ENCODE data around the gene DBH.

DBH gene

DNA sequence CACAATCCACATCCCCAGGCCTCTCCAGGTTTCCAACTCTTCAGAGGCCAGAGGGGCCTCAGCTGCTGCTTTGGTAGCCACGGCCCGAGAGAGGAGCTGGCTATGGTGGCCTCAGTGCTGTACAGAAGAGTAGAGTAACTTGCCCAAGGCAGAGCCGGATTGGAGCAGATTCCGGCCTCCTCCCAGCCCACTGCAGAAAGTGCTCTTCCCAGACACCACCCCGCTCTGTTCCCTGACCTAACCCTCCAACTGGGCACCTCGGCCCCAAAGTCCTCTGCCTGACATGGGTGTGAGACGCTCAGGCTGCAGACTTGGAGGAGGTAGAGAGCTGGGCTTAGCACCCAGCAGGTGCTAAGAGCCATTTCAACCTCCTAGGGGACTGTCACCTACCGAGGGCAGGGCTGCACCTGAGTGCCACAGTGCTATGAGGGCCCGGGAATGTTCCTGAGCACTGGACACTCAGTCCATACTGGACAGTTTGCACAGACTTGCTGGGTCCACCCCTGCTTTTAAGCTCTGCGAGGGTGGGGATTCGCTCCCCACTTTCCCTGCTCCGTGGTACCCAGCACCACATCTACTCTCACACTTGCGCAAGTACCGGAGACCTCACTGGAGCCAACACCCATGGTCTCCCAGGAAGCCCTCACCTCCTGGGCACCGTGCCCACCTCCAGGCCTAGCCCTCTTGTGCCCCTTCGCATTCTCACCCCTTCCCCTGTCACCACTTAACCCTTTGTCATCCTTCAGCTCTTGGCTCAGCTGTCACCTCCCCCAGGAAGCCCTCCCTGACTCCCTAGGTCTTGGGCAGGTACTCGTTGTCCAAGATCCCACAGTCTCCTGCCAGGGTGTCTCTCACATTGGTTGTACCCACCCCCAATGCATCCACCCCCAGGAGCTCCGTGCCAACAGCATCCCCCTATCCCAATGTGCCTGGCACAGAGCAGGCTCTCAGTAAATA lies 49.8 kb downstream of the DBH start:
- no peak for DNase-seq

DNA sequence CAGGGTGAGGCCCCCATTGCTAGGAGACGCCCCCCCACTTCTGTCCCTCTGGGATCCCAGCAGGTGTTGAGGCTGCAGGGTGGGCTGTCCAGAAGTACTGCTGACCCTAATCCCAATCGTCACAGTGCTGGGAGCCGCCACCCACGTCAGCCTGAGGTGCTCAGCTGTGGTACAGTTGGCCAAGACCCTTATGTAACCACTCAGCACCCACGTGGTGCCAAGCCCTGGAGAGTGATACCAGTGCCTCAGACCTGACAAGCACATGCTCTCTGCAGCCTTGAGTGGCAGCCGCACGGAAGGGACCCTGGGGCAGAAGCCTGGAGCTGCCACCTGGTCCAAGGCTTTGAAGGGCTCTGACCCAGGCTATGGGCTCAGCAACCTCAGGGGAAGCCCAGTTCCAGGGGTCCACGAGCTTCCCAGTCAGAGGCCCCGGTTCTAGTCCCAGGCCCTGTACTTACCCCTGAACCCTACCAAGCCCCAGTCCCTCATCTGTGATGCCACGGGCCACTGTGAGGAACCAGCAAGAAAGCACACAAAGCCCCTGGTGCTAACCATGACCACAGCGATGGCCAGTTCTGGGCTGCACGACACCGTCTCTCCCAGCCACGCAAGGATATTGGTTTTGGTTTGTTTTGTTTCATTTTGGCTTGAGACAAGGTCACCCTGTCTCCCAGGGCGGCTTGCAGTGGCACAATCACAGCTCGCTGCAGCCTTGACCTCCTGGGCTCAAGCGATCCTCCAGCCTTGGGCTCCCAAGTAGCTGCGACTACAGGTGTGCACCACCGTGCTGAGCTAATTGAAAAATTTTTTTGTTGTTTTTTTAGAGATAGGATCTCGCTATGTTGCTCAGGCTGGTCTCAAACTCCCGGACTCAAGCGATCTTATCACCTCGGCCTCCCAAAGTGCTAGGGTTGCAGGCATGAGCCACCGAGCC lies 50.7 kb downstream of the DBH start:
- no peak for DNase-seq

DNA sequence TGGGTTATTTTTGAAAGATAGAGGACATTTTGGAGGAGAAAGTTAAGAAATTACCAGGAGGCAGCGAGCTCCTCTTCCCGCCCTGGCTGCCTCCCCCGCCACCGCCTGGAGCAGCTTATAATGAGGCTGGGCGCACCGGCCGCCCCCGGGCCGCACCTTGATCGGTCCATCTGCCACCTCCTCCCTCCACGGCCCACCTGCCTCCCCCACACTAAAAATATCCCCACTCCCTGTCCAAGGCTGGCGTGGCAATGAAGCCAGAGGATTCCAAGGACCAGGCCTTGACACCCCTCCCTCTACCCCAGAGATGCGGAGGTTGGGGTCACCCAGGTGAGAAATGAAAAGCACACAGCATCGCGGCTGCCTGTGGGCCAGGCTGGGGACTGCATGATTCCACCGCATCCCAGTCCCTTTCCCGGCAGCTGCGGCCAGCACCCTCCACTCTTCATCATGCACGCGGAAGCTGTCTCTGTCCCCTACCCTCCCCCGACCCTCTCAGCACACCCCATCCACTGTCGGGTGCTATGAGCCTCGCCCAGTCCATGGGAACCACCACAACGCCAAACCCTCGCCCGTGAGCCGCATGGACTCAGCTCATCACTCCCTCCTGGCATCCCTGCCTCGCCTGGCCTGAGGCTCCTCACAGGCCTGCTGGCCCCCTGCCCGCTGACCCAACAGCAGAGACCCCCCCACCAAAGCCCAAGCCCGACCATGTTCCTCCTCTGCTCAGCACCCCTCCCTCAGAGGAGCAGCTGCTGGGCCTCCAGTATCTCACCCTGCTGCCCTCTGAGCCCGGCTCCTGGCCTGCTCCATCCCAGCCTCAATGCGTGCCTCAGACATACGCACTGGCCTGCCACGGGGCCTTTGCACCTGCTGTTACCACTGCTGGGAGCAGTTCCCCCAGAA lies 51.9 kb downstream of the DBH start:
- DNase-seq, result no peak

DNA sequence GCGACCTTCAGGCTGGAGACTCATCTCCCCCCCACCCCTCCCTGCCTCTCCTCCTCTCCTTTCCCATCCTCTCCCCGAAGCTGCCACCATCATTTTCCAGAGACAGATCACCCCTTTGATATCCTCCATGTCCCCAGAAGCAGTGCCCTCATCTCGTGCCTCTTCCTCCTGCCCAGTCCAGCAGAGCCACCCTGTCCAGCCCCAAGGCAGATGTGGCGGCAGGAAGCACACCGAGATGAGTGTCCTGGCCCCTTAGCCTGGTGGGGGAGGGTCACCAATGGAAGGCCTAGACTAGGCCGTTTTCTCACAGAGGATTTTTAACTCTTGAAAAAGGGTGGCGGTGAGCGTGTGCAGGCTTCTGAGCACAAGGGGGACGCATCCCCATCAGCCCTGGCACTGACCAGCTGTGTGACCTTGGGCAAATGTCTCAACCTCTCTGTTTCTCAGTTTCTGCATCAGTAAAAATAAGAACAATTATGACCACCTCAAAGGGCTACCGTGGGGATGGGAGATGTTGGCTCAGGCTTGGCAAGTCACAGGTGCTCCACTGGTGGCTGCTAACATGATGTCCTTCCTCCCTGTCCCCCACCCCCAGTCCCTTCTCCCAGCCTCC lies 53.1 kb downstream of the DBH start:
- DNase-seq, result no peak

DNA sequence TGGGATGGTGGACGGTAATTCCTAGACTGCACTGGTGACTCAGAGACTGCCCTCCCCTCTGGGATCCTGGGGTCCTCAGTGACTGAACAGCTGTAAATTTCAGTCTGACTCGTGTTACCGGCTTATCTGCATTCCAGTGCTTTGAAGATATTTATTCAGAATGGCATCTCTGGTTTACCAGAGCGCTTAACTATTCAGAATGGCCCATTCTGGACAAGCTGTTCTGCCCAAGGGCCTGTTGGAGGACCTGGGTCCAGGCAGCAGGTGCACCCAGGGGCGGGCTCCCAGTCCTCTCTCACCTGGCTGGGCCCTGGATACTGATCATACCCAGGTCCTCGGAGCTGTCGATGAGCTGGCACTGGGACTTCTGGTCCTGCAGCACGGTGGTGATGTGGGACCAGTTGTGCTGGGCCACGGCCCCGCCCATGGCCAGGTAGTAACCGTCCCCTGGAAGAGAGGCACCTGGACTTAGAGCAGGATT lies 54.0 kb downstream of the DBH start:
- DNase-seq, result no peak

DNA sequence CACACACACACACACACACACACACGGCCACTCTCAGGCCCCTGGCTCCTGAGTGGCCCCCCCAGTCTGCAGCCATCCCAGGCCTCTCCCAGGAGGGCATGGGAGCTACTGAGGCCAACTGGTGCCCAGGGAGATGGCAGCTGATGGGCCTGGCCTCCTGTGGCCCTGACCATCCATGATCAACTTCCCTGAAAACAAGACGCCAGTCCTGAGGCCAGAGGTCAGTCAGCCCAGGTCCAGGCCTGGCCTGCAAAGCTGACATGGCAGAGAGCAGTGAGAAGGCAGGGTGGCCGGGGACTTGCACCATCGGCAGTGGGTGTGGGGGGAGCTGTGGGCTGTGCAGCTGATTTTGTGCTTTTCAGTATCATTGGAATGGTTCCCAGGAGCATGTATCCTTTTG lies 55.0 kb downstream of the DBH start:
- DNase-seq, result no peak

DNA sequence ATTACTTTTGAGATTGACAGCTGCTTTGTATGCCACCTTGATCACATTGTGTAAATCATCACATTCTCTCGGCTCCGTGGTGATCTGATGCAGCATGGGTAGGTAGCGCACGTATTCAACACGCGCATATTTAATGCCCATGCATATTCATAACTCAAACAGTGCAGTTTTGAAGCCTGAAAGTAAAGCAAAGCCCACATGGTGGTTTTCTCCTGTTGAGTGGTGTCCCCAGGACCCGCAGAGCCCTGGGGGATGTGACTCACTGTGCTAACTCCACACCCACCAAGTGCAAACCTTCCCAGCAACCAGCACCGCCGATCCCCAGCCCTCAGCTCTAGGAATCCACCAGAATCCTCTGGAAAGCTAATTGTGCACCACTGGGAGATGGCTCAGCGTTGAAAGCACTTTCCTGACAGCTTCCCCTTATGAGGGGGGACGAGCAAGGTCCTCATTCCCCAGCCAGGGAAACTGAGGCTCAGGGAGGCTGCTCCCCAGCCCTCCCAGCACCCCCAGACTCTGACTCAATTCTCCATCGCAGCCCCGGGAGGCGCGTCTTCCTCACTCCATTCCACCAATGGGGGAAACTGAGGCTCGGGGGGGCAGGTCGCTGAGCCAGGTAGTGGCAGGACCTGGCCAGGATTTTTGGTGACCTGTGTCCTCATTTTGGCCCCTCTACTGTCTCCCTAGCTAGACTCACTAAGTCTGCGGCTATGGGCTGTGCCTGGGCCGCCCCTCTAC lies 55.6 kb downstream of the DBH start:
- no peak for DNase-seq

DNA sequence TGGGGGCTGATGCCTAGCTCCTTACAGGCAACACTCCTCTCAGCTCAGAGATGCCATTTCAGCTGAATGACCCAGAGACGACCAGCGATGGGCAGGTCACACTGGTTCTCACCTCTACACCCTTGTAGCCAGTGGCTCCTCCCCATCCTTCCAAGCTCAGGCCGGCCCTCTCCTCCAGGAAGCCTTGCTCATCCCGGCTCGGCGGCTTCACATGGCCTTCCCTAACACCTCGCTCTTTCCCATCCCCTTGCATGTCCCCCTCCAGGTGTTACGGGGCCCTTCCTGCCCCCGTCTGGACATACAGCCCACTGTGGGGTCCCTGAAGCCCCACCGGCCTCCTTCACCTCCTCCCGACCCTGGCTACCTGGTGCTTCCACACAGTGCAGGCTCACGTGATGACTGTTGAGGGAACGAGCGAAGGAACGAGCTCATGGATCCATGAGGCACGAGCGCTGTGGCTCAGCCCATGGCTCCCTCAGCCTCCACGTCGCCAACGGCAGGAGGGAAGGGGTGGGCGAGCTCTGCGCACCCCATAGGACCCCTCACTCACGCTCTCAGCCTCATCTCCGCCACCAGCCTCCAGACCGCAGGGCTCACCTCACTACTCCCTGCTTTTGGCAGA lies 56.3 kb downstream of the DBH start:
- DNase-seq, result no peak

DNA sequence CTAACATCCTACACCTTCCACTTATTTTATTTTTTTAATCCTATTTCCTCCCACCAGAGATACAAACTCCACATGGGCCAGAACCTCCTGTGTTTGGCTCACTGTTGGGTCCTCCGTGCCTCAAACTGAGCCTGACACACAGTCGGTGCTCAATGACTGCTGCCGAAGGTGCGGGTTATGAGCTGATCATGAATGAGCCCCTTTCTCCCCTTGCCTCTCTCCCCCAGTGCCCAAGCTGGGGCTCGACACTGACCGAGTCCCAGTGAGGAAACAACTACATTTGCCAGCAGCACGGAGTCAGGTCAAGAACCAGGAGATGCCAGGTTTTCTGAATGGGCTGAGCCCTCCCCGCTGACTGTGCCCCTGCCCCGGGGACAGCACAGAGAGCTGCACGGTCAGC lies 57.0 kb downstream of the DBH start:
- no peak for DNase-seq

DNA sequence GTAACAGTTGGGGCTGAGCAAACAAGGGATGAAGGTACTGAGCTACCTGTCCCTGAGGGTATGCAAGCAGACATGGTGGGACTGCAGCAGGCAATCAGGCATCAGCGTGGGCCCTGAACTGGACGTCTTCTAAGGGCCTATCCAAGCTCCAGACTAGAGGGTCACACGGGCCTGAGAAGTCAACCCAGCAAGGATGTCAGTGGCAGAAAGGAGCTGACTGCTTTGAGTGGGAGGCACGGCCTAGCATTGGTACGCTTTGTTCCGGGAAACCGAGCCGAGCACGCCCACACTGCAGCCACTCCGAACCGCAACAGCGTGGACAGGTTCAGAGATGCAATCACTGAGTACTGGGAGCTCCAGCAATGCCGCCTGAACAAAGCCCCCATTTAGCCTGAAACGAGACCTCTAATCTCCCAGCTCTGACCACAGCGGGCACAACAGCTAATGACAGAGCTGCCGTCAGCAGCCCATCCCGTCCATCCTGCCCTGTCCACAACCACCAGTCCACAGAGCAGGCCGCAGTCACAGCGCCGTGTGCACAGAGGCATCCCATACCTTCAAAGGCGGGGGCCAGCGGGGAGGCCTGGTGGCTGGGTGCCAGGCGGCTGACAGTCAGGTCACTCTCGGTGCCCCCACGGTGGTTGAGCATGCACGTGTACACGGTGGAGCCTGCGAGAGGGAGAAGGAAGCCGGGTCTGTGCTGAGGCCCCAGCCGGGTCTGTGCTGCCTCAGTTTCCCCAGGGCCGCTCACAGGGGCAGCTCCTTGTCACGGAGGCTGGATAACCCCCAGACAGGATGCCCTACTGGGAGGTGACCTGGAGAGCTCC lies 57.8 kb downstream of the DBH start:
- no peak for DNase-seq

DNA sequence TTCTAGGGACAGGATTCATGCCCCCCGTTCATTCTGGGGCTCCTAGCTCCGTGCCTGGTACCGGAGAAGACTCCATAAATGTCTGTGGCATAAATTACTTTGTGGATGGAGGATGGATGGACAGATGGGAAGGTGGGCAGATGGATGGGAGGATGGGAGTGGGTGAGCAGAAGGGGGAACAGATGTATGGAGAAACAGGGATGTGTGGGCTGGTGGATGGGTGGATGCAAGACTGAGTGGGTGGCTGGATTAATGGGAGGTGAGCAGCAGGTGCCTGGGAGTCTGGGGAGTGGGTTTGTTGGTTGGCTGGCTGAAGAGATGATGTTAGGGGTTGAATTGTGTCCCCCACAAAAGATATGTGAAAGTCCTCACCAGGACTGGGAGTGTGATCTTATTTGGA lies 58.5 kb downstream of the DBH start:
- no peak for DNase-seq

DNA sequence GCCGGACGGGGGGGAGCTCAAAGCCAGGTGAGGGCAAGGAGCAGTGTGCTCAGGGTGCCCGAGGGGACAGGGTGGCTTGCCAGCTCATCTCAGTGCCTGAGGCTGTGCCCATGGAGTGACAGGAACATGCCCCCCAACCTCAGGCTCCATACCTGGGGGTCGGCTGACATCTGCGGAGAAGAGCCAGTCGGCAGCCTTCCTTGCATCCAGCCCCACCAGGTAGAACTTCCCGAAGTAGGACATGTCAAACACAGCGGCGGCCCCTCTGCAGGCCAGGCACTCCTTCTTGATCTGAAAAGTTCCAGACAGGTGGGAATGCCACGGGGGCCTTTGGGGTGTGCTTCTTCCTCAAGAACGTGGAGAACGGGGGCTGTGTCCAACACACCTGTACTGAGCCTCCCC lies 59.9 kb downstream of the DBH start:
- DNase-seq, result no peak

DNA sequence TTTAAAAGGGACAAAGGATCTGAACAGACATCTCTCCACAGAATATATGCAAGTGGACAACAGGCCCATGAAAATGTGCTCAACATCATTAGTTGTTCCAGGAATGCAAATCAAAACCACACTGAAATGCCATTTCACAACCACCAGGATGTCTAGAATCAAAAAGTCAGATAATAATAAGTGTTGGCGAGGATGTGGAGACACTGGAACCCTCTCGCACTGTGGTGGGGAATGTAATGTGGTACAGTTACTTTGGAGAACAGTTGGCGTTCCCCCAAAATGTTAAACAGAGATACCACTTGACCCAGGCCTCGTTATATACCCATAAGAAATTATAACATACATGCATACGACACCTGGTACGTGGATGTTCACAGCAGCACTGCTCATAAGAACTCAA lies 63.4 kb downstream of the DBH start:
- no peak for DNase-seq

DNA sequence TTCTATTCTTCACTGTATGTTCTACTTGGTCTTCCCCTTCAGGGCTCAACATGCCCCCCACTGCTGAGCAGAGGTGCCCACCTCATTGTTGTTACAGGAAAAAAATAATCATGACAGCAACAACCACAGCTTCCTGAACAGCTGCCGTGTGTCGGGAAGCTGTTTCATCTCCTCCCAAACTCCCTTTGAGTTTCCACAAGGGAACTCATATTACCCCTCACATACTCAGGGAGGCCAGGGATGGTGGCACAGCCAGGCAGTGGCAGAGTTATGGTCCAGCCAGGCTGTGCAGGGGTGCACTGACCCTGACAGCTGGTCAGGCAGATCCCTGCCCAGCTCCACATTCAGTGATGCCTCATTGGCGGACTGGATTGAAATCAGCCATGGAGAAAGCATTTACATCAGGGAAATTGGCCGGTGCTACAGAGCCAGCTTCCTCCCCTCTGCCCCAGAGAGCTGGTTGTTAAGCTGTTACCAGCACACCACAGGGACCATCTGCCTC lies 64.7 kb downstream of the DBH start:
- DNase-seq, result no peak

DNA sequence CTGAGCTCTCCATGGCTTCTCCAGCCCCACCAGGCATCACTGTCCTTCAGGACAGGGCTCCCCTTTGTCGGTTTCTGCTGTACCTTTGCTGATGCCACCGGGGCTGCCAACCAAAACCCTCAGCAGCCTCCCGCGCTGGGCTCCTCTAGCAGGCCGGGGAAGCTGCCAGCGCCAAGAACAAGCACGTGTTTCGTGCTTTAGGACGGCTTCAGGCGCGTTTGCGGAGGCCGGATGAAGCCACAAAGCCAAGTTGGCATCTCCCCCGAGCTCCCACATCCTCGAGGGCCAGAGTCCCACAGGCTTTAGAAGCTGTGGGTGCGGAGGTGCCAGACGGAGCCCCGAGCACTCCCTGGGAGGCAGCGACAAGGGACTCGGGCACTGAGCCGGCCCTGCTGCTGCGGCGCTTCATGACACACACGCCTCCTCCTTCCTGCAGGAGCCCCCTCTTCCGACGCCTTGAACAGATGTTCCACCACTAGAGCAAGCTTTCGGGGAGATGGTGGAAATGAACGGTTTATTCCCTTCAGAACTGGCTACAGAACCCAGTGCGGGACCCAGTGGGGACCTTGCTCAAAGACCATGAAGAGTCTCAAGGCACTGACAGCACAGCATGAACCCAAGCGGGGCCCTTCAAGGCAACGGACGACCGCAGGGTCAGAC lies 65.3 kb downstream of the DBH start:
- DNase-seq, result peak; percentile 73

DNA sequence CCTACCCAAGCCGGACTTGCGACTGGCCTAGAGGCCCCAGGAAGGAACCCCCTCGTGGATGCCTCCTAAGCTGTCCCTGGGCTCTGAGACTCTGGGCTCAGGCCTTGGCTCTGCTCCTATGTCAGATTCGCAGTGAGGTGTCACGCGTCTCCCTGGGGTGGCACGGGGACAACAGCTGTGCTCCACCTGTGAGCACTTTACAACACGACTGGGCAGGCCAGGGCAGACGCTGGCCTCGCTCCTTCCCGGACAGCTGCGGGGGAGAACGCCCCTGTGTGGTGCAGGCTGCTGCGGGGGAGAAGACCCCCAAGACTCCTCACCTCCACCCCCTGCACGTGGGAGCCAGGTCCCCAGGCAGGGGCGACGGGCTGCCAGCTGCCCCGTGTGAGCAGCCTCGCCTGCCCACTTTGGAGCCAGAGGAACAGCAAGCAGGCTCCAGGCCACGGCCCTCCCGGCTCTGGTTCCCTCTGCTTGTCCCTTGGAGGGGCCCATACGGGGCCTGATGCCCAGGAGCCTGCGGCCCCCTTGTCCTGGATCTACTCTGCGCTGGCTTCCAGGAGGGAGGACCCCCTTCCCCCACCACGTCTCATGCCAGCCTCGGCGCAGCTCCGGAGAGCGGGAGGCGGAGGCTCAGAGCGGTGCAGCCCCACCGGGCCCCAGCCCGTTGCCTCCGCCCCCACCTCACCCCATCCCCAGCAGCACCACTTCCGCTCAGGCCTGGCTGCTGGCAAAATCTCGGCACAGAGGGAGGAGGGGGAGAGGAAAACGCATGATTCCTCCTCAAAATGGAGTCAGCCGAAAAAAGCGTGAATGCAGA lies 66.0 kb downstream of the DBH start:
- peak; percentile 77 for DNase-seq

DNA sequence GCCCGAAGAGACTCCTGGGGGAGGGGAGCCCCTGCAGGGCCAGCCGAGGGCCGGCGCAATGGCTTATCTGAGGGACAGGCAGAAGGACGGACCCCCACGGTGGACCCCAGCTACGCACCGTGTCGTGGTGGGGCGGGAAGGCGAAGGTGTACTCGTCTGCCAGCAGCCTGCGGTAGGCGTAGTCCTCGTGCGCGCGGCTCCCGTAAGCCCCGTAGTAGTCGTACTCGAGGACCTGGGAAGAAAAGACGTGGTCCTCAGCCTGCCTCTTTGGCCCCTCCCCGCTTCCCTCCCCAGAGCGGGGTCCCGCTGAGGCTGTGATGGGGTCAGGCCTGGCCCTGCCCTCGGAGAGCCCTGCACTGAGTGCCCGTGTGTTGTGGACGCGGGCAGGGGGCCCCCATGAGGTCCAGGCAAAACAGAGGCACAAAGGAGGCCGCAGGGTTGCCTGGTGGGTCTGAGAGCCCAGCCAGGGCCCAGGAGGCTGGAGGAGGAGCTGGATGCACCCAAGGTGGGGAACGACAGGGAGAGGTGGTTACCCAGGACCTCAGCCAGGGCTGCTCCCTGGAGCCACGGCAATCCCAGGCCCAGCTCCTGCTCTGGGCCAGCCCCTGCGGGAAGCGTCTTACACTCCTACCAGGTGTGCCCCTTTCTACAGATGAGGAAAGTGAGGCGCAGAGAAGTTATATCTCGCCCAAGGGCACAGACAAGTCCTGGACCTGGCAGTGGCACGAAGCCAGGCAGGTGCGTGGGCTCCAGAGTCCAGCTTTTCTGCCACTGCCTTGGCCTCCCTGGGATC lies 66.8 kb downstream of the DBH start:
- DNase-seq, result peak; percentile 67
